GM12878 (cell line): ENCODE measurements around the gene TAS2R3. TPM values are rescaled to one million over a fixed set of nuclear protein-coding genes. Genes with fewer than 3 reads are reported as not detected.

ENCODE experiments used
- ASH2L ChIP-seq: fragments of 300-600, 200-600 bp; sonication (generic); IDR thresholded peaks from 2 replicates; pipeline ENCODE4 v1.6.1; 2017; ENCODE audit warnings: low read depth, mild to moderate bottlenecking, borderline replicate concordance
- CTCF ChIP-seq, 3 experiments: IDR thresholded peaks in 2 of 3; conservative IDR thresholded peaks in 1 of 3; 2 replicates each; pipeline ENCODE4 v1.5.1; 2011; ENCODE audit warnings: low read depth in 3 of 3, low read length in 3 of 3, mild to moderate bottlenecking in 3 of 3, control low read depth in 2 of 3, moderate library complexity in 2 of 3, inconsistent platforms in 1 of 3, mixed read lengths in 1 of 3; ENCODE audit not compliant: control insufficient read depth in 2 of 3, insufficient read depth in 1 of 3; ENCODE audit errors: extremely low read depth in 1 of 3
- ELK1 ChIP-seq: IDR thresholded peaks from 2 replicates; pipeline ENCODE4 v1.6.1; 2012; ENCODE audit warnings: low read depth, low read length, improper control_type of control experiment
- ESRRA ChIP-seq: IDR thresholded peaks from 2 replicates; pipeline ENCODE4 v1.6.1; 2012; ENCODE audit warnings: mild to moderate bottlenecking, low read length, improper control_type of control experiment
- EZH2 ChIP-seq: IDR thresholded peaks from 2 replicates; pipeline ENCODE4 v1.6.1; 2012; ENCODE audit warnings: low read depth, mild to moderate bottlenecking, control low read depth, inconsistent platforms, low read length, borderline replicate concordance; ENCODE audit not compliant: control insufficient read depth
- FOXK2 ChIP-seq: fragments of 450-650 bp; IDR thresholded peaks from 2 replicates; pipeline ENCODE4 v1.6.1; 2017; ENCODE audit warnings: mild to moderate bottlenecking, moderate library complexity
- FOXM1 ChIP-seq: IDR thresholded peaks from 2 replicates; pipeline ENCODE4 v1.6.1; 2012; ENCODE audit warnings: low read depth, mild to moderate bottlenecking, inconsistent platforms, low read length, moderate library complexity
- HDGF ChIP-seq: fragments of 450-650 bp; IDR thresholded peaks from 2 replicates; pipeline ENCODE4 v1.6.1; 2016; ENCODE audit warnings: antibody characterized with exemption
- IRF4 ChIP-seq: IDR thresholded peaks from 2 replicates; pipeline ENCODE4 v1.6.1; 2011; ENCODE audit warnings: low read depth, low read length
- KDM1A ChIP-seq: fragments of 200-600 bp; sonication (generic); IDR thresholded peaks from 2 replicates; pipeline ENCODE4 v1.6.1; 2016; ENCODE audit warnings: borderline replicate concordance
- KLF5 ChIP-seq: fragments of 450-650 bp; IDR thresholded peaks from 2 replicates; pipeline ENCODE4 v1.6.1; 2014; ENCODE audit warnings: mild to moderate bottlenecking; ENCODE audit not compliant: partially characterized antibody
- MLLT1 ChIP-seq: fragments of 450-650 bp; IDR thresholded peaks from 2 replicates; pipeline ENCODE4 v1.6.1; 2016; ENCODE audit warnings: mild to moderate bottlenecking
- MYB ChIP-seq: fragments of 150-350 bp; IDR thresholded peaks from 2 replicates; pipeline ENCODE4 v1.6.1; 2014; ENCODE audit warnings: mild to moderate bottlenecking, low read depth, low read length, borderline replicate concordance
- PKNOX1 ChIP-seq: fragments of 450-650 bp; IDR thresholded peaks from 2 replicates; pipeline ENCODE4 v1.6.1; 2016; ENCODE audit warnings: mild to moderate bottlenecking
- POLR2AphosphoS2 ChIP-seq: IDR thresholded peaks from 2 replicates; pipeline ENCODE4 v1.6.1; 2011; ENCODE audit warnings: low read depth, mild to moderate bottlenecking, low read length, improper control_type of control experiment, moderate library complexity
- POLR2AphosphoS5 ChIP-seq: IDR thresholded peaks from 2 replicates; pipeline ENCODE4 v1.6.1; 2011; ENCODE audit warnings: mild to moderate bottlenecking, low read length, inconsistent platforms
- RUNX3 ChIP-seq: IDR thresholded peaks from 2 replicates; pipeline ENCODE4 v1.6.1; 2012; ENCODE audit warnings: low read length, inconsistent platforms
- SREBF1 ChIP-seq: IDR thresholded peaks from 2 replicates; pipeline ENCODE4 v1.6.1; 2012; ENCODE audit warnings: mild to moderate bottlenecking, low read length
- TCF7 ChIP-seq: IDR thresholded peaks from 2 replicates; pipeline ENCODE4 v1.6.1; 2014; ENCODE audit warnings: antibody characterized with exemption, borderline replicate concordance
- YBX1 ChIP-seq: fragments of 450-650 bp; IDR thresholded peaks from 2 replicates; pipeline ENCODE4 v1.6.1; 2016; ENCODE audit warnings: antibody characterized with exemption
- ZNF24 ChIP-seq: fragments of 450-650 bp; IDR thresholded peaks from 2 replicates; pipeline ENCODE4 v1.6.1; 2017; ENCODE audit warnings: antibody characterized with exemption, mild to moderate bottlenecking
- polyA plus RNA-seq, 11 experiments: library from polyadenylated mRNA; depleted of rRNA in 4 of 11; unstranded in 6 of 11; stranded (reverse) in 5 of 11; fragments of >200 nt; fragmentation: Nextera tagmentation in 4 of 11; fragmentation: Illumina TruSeq in 1 of 11; extraction: Ambion mirVana in 4 of 11; extraction: Trizol in 1 of 11; gene quantifications; 1 replicate in 1 of 11; 2 replicates in 10 of 11; pipeline versions ENCODE4 v1.2.1 to v1.2.3, GENCODE V29; 2011 to 2016; ENCODE audit warnings: inconsistent platforms in 2 of 11, missing spikeins in 2 of 11, low read depth in 1 of 11
- total RNA-seq, 4 experiments: library from RNA; depleted of rRNA in 3 of 4; stranded (reverse); fragments of >200 nt in 3 of 4; fragmentation: Illumina TruSeq in 1 of 4; extraction: Trizol in 1 of 4; gene quantifications; 2 replicates each; pipeline versions ENCODE4 v1.2.1 to v1.2.3, GENCODE V29; 2013 to 2021
- TF ChIP-seq, protein P1 (sequence below): fragments of 450-650 bp; IDR thresholded peaks from 2 replicates; pipeline ENCODE4 v1.6.1; 2017; ENCODE audit warnings: low read depth, mild to moderate bottlenecking, moderate library complexity

TAS2R3 gene
- total and polyA plus RNA-seq, 10 of the 15 experiments (the other 5 are each of a cell fraction or from before 2014, with no cell fraction given), result 0.21 to 1.1 (median 0.55) TPM; not detected in 4

DNA sequence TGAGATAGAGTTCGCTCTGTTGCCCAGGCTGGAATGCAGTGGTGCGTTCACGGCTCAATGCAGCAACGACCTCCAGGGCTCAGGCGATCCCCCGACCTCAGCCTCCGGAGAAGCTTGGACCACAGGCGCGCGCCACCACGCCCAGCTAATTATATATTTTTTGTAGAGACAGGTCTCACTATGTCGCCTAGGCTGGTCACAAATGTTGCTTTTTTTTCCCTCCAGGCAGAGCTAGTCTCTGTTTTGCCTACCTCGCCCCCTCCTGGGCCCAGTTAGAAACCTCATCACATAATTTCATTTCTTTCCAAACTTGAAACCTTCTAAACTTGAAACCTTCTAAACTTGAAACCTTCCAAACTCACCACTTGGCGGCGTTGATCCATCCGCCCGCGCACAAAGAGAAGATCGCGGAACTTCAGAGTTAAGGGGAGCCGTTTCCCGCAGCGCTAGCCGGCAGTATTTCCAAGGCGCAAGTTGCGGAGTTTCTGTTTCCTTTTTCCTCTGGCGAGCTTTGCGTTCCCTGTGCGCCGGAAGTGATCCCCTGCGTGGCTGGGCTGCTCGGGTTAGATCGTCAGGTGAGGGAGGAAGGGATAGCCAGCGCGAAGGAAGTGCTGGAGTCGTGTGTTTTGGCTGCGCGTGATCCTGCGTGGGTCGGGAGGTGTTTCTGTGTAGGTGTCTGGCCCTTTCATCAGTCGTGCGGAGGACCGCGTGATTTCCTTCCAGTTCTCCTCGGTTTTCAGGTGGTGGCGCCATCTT is 25.9 kb upstream of the TAS2R3 start, which contains the start of gene SSBP1 (continued):
- TF ChIP-seq MLLT1, result peak; percentile 66
- peak; percentile 91 for TF ChIP-seq KLF5
- peak; percentile 98 for TF ChIP-seq IRF4
- peak; percentile 83 to 98 (median 84) for TF ChIP-seq CTCF (IDR thresholded peaks at IDR 0.05 in 2 of 3, conservative IDR thresholded peaks at IDR 0.05 in 1 of 3; ENCODE audit: control insufficient read depth in 2 of 3, extremely low read depth in 1 of 3, insufficient read depth in 1 of 3, low read depth in 3 of 3, low read length in 3 of 3)
- peak; percentile 69 for TF ChIP-seq PKNOX1
- peak; percentile 95 for TF ChIP-seq FOXM1
- no peak for TF ChIP-seq YBX1
- TF ChIP-seq RUNX3, result peak; percentile 81
- peak; percentile 98 for TF ChIP-seq POLR2AphosphoS5
- peak; percentile 89 for TF ChIP-seq TCF7
- 0 out of 2 replicates have a peak, but pooled peaks have one; percentile 70 for TF ChIP-seq POLR2AphosphoS2
- TF ChIP-seq ASH2L, result peak; percentile 83; the same call in 1 of the 2 replicates
- TF ChIP-seq MYB, result peak; percentile 69; the same call in 1 of the 2 replicates
- TF ChIP-seq ESRRA, result no peak
- TF ChIP-seq SREBF1, result peak; percentile 82
- peak; percentile 73 for TF ChIP-seq ZNF24
- no peak for TF ChIP-seq EZH2
- TF ChIP-seq, protein P1, sequence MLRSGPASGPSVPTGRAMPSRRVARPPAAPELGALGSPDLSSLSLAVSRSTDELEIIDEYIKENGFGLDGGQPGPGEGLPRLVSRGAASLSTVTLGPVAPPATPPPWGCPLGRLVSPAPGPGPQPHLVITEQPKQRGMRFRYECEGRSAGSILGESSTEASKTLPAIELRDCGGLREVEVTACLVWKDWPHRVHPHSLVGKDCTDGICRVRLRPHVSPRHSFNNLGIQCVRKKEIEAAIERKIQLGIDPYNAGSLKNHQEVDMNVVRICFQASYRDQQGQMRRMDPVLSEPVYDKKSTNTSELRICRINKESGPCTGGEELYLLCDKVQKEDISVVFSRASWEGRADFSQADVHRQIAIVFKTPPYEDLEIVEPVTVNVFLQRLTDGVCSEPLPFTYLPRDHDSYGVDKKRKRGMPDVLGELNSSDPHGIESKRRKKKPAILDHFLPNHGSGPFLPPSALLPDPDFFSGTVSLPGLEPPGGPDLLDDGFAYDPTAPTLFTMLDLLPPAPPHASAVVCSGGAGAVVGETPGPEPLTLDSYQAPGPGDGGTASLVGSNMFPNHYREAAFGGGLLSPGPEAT, result peak; percentile 98
- TF ChIP-seq KDM1A, result no peak
- peak; percentile 71 for TF ChIP-seq ELK1
- TF ChIP-seq HDGF, result no peak
- TF ChIP-seq FOXK2, result peak; percentile 91
